Natural killer cell (primary cell): ENCODE measurements around the gene AKAP13. TPM values are rescaled to one million over a fixed set of nuclear protein-coding genes. Genes with fewer than 3 reads are reported as not detected.

ENCODE experiments used
- ATAC-seq, 3 donors: fragments of 150-1000 bp in 2 of 3; fragments of 200-7000 bp in 1 of 3; cut with Tn5 transposase; 1 replicate in 1 of 3; 2 replicates in 2 of 3; pipeline ENCODE4 v1.10.0; 2021; ENCODE audit warnings: mild to moderate bottlenecking in 2 of 3, moderate library complexity in 2 of 3
- DNase-seq, 2 donors: peaks; one replicate each; pipeline versions ENCODE4 v3.0.0 to v3.0.0-alpha.2; 2013 to 2021; ENCODE audit warnings: mixed read lengths in 1 of 2
- H3K27ac ChIP-seq: one replicate; pipeline ENCODE4 v1.5.1; 2013; ENCODE audit warnings: mild to moderate bottlenecking, low read length
- H3K27me3 ChIP-seq: one replicate; pipeline ENCODE4 v1.6.1; 2013; ENCODE audit warnings: low read length; ENCODE audit not compliant: control insufficient read depth, insufficient read depth
- H3K36me3 ChIP-seq: one replicate; pipeline ENCODE4 v1.6.1; 2013; ENCODE audit warnings: low read length; ENCODE audit not compliant: control insufficient read depth, insufficient read depth
- H3K4me1 ChIP-seq: one replicate; pipeline ENCODE4 v1.6.1; 2013; ENCODE audit warnings: low read length; ENCODE audit not compliant: control insufficient read depth, insufficient read depth
- H3K4me3 ChIP-seq: one replicate; pipeline ENCODE4 v1.5.1; 2013; ENCODE audit warnings: low read length
- H3K9me3 ChIP-seq: one replicate; pipeline ENCODE4 v1.6.1; 2013; ENCODE audit warnings: low read length; ENCODE audit not compliant: control insufficient read depth, insufficient read depth
- H3K27ac Mint-ChIP-seq, 2 donors: one replicate each; pipeline ENCODE4 v1.8.0; 2022; ENCODE audit warnings: mild to moderate bottlenecking in 2 of 2, mixed read lengths in 2 of 2, moderate library complexity in 1 of 2
- H3K27me3 Mint-ChIP-seq, 2 donors: one replicate each; pipeline ENCODE4 v1.8.0; 2022; ENCODE audit warnings: low read depth in 2 of 2, mixed read lengths in 2 of 2
- H3K36me3 Mint-ChIP-seq: one replicate; pipeline ENCODE4 v1.8.0; 2022; ENCODE audit warnings: mixed read lengths
- H3K4me1 Mint-ChIP-seq, 2 donors: one replicate each; pipeline ENCODE4 v1.8.0; 2022; ENCODE audit warnings: mixed read lengths in 2 of 2
- H3K4me3 Mint-ChIP-seq: one replicate; pipeline ENCODE4 v1.8.0; 2022; ENCODE audit warnings: mild to moderate bottlenecking, moderate library complexity, mixed read lengths
- H3K9me3 Mint-ChIP-seq, 2 donors: one replicate each; pipeline ENCODE4 v1.8.0; 2022; ENCODE audit warnings: mixed read lengths in 2 of 2
- WGBS: methylation state at CpG from one replicate; pipeline ENCODE4 v1.1.7; 2013; ENCODE audit warnings: missing lambda C conversion rate; ENCODE audit not compliant: insufficient coverage; 5-methylcytosine and 5-hydroxymethylcytosine counted together
- intact Hi-C: fragments of 100-400 bp; cut with micrococcal nuclease; formaldehyde crosslinking; loops from one replicate; pipeline ENCODE4 v1.14.2; 2022
- total RNA-seq, 4 donors: library from RNA; stranded (reverse); fragments of 120-200 nt in 1 of 4; gene quantifications; one replicate each; pipeline versions ENCODE4 v1.2.3 to v1.2.4, GENCODE V29; 2013 to 2022
- TF ChIP-seq, protein P1 (sequence below): fragments of 200-600 bp; IDR thresholded peaks from one replicate; pipeline ENCODE4 v1.8.0; 2022; ENCODE audit warnings: antibody characterized with exemption

The AKAP13 gene
- total RNA-seq, 3 donors from 2014 or later (not counting 1 experiment from before 2014, with no cell fraction given): 573 to 661 (median 647) TPM

DNA sequence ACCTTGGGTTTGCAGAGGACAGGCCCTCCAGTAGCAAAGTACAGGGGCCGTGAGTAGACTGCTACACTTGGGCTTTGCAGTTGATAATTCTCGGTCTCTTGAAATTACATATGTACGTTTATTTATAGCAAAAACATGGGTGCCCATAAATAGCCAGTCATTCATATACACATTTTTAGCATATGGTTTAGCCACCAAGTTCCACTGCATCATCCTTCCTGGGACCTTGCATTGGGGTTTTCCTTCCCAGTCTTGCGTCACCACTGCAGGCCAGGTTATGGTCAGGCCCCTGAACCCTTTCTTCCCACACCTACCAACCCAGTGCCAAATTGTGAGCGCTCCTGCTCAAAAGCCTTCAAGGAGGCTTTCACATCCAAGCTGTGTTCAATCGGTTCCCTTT lies 401.7 kb downstream of the AKAP13 start:
- Mint-ChIP-seq H3K27me3 (no peaks in the 10 kb centered on the region), H3K4me1 (peaks cover 20 to 53% of the 10 kb centered on the region in 2 donors), H3K36me3 (no peaks in the 10 kb centered on the region), H3K9me3 (no peaks in the 10 kb centered on the region), H3K4me3 (no peak overlapping the region), H3K27ac (no peak overlapping the region)
- no peaks in the 10 kb centered on the region for H3K27me3 ChIP-seq
- H3K36me3 ChIP-seq: no peaks in the 10 kb centered on the region
- no peak overlapping the region for H3K27ac ChIP-seq
- intact Hi-C loops: no loop called here
- ATAC-seq (no peak), DNase-seq (no peak)
- peaks cover 27% of the 10 kb centered on the region for H3K4me1 ChIP-seq
- no peaks in the 10 kb centered on the region for H3K9me3 ChIP-seq
- WGBS: 94% methylated on average over 6 of the region's 6 CpGs
- no peak overlapping the region for H3K4me3 ChIP-seq
- TF ChIP-seq, protein P1, sequence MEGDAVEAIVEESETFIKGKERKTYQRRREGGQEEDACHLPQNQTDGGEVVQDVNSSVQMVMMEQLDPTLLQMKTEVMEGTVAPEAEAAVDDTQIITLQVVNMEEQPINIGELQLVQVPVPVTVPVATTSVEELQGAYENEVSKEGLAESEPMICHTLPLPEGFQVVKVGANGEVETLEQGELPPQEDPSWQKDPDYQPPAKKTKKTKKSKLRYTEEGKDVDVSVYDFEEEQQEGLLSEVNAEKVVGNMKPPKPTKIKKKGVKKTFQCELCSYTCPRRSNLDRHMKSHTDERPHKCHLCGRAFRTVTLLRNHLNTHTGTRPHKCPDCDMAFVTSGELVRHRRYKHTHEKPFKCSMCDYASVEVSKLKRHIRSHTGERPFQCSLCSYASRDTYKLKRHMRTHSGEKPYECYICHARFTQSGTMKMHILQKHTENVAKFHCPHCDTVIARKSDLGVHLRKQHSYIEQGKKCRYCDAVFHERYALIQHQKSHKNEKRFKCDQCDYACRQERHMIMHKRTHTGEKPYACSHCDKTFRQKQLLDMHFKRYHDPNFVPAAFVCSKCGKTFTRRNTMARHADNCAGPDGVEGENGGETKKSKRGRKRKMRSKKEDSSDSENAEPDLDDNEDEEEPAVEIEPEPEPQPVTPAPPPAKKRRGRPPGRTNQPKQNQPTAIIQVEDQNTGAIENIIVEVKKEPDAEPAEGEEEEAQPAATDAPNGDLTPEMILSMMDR: no peak

DNA sequence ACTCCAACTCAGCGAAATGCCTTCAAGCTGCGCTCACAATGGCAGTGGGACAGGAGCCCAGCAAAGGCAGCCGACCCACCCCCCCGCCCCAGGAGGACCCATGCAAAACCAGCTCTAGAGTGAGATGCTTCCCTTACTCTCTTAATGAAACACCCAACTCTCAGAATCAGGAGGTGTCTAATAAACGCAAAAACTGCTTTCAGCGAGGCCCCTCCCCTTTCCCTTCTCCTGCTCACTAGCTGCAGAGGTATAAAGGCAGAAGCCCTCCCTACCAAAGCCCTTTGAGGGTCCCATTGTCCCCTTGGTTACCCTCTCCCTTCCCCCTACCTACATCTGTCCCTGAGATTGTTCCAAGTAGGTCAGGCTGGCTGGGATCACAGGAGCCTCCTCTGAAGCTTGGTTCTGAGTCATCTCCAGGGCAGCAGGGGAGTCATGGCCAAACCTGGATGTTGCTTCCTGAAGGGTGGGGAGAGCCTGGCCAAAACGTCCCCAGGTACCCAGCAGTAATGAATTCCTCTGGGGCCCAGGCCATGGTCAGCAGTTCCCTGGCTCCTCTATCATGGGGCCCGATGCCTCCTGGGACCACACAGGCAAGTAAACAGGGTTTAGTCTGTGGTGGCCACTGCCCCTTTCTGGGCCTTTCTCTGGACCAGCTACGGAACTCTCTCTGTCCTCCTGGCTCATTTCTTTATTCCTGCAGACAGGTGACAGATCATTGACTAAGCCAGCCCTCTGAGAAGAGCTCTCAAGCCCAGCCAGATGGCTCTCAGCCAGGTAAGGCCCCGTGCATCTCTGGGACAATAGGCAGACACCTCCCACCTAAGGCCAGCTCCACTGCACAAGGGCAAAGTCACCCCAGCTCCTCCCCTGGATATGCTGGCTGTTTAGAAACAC lies 405.7 kb downstream of the AKAP13 start:
- H3K4me1 Mint-ChIP-seq: peaks cover 16 to 39% of the 10 kb centered on the region in 2 donors
- DNase-seq (no peak), ATAC-seq (no peak)
- Histone ChIP-seq H3K27me3 (no peaks in the 10 kb centered on the region), H3K4me3 (no peak overlapping the region), H3K4me1 (peaks cover 32% of the 10 kb centered on the region), H3K9me3 (no peaks in the 10 kb centered on the region), H3K36me3 (no peaks in the 10 kb centered on the region), H3K27ac (peak overlapping the region; percentile 27)
- peak overlapping the region; percentile 70 for H3K4me3 Mint-ChIP-seq
- no peaks in the 10 kb centered on the region for H3K27me3 Mint-ChIP-seq
- H3K9me3 Mint-ChIP-seq: no peaks in the 10 kb centered on the region
- intact Hi-C loops: no loop called here
- H3K27ac Mint-ChIP-seq: peak overlapping the region; percentile 79 to 86
- 58% methylated on average over 10 of the region's 10 CpGs for WGBS
- TF ChIP-seq, protein P1: no peak
- no peaks in the 10 kb centered on the region for H3K36me3 Mint-ChIP-seq

DNA sequence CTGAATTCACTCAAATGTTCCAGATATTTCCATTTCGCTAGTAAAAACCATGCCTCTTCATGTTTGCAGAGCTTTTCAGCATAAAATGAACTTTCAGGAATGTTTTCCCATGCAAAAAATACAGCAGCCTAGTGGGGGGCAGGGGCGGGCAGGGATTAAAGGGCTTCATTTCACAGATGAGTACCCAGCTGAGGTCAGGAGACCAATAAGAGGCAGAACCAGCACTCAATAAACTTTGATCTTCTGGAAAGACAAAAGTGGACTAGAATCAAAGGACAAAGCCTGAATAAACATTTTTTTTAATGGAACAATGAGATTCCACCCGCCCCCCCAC lies 406.3 kb downstream of the AKAP13 start:
- Mint-ChIP-seq H3K9me3 (no peaks in the 10 kb centered on the region), H3K27ac (peak overlapping the region; percentile 79 to 86), H3K4me1 (peaks cover 16 to 39% of the 10 kb centered on the region in 2 donors), H3K4me3 (no peak overlapping the region), H3K36me3 (no peaks in the 10 kb centered on the region), H3K27me3 (no peaks in the 10 kb centered on the region)
- H3K4me1 ChIP-seq: peaks cover 32% of the 10 kb centered on the region
- TF ChIP-seq, protein P1: no peak
- H3K27ac ChIP-seq: no peak overlapping the region
- ATAC-seq (no peak), DNase-seq (no peak)
- no peaks in the 10 kb centered on the region for H3K9me3 ChIP-seq
- intact Hi-C loops: no loop called here
- H3K4me3 ChIP-seq: no peak overlapping the region
- no peaks in the 10 kb centered on the region for H3K36me3 ChIP-seq
- H3K27me3 ChIP-seq: no peaks in the 10 kb centered on the region
- WGBS: 89% methylated on average over 2 of the region's 3 CpGs
